SK-N-MC (cell line): Measurements from ENCODE around the gene KRTAP10-9.

Source experiments
- EZH2 ChIP-seq: fragments of 200-600 bp; sonication (generic); IDR thresholded peaks from one replicate; pipeline ENCODE4 v1.6.1; 2017; ENCODE audit warnings: antibody characterized with exemption
- FOXP2 ChIP-seq: optimal IDR thresholded peaks from 2 replicates; pipeline ENCODE3; 2011; ENCODE audit warnings: mild to moderate bottlenecking, moderate library complexity; ENCODE audit not compliant: insufficient read depth; ENCODE audit errors: extremely low read length, control extremely low read depth
- POLR2AphosphoS5 ChIP-seq: IDR thresholded peaks from 2 replicates; pipeline ENCODE4 v1.6.1; 2012; ENCODE audit warnings: mild to moderate bottlenecking, low read depth, low read length, borderline replicate concordance

GRCh38 chr21:44614161-44614631 lies 12.7 kb upstream of the KRTAP10-9 start:
- TF ChIP-seq EZH2 (no peak), POLR2AphosphoS5 (no peak), FOXP2 (no peak)
